Body of pancreas (tissue), 4 donors: ENCODE data around the gene RAPGEF1.

Experiments
- CTCF ChIP-seq, 7 experiments: fragments of 450-650 bp in 4 of 7; fragments of 200-600 bp in 3 of 7; sonication (generic) in 3 of 7; IDR thresholded peaks; one replicate each; pipeline ENCODE4 v1.5.1; 2016 to 2019; ENCODE audit warnings: antibody characterized with exemption in 7 of 7
- POLR2A ChIP-seq, 3 donors: fragments of 450-650 bp; IDR thresholded peaks; one replicate each; pipeline ENCODE4 v1.6.1; 2016; ENCODE audit warnings: antibody characterized with exemption in 3 of 3, mild to moderate bottlenecking in 2 of 3

- TF ChIP-seq CTCF (IDR thresholded peaks at IDR 0.05) = no peak
- no peak for TF ChIP-seq POLR2A (IDR thresholded peaks at IDR 0.05)
These were observed 27.6 kb downstream of the RAPGEF1 start for GRCh38 chr9:131712151-131712716.
